Tibial artery (tissue), 4 donors: ENCODE results near the gene AHSP.

Experiments used
- DNase-seq, 2 donors: peaks; one replicate each; pipeline ENCODE4 v3.0.0-alpha.2; 2019
- H3K27ac ChIP-seq, 2 donors: fragments of 200-600 bp; sonication (generic) in 1 of 2; 1 replicate in 1 of 2; 2 replicates in 1 of 2; pipeline ENCODE4 v1.5.1; 2018 to 2019; ENCODE audit warnings: mild to moderate bottlenecking in 1 of 2
- H3K27me3 ChIP-seq, 2 donors: fragments of 200-600 bp; sonication (generic) in 1 of 2; one replicate each; pipeline versions ENCODE4 v1.5.1 to v1.6.0; 2016 to 2019
- H3K36me3 ChIP-seq, 3 donors: fragments of 200-600 bp; sonication (generic) in 2 of 3; one replicate each; pipeline ENCODE4 v1.5.1; 2016 to 2019; ENCODE audit warnings: mild to moderate bottlenecking in 2 of 3
- H3K4me1 ChIP-seq, 4 donors: fragments of 200-600 bp; sonication (generic) in 2 of 4; 1 replicate in 3 of 4; 2 replicates in 1 of 4; pipeline ENCODE4 v1.5.1; 2016 to 2019
- H3K4me3 ChIP-seq, 2 donors: fragments of 200-600 bp; sonication (generic) in 1 of 2; 1 replicate in 1 of 2; 2 replicates in 1 of 2; pipeline ENCODE4 v1.5.1; 2018 to 2019; ENCODE audit warnings: mild to moderate bottlenecking in 2 of 2
- H3K9me3 ChIP-seq, 3 donors: fragments of 200-600 bp; sonication (generic) in 1 of 3; one replicate each; pipeline ENCODE4 v1.5.1; 2016 to 2019
- intact Hi-C: fragments of 100-400 bp; cut with DNase I; formaldehyde crosslinking; loops from one replicate; pipeline ENCODE4 v1.15.0; 2023; ENCODE audit warnings: low total_unique reads
- TF ChIP-seq, protein P1 (sequence below), 2 experiments: fragments of 200-600 bp in 1 of 2; fragments of 450-650 bp in 1 of 2; IDR thresholded peaks; one replicate each; pipeline ENCODE4 v1.5.1; 2017 to 2019; ENCODE audit warnings: antibody characterized with exemption in 2 of 2, mild to moderate bottlenecking in 1 of 2, moderate library complexity in 1 of 2

AHSP gene

GRCh38 chr16:31496670-31497069, 31.0 kb upstream of the AHSP start:
- H3K36me3 ChIP-seq, result peaks cover 59 to 90% (median 77%) of the 10 kb centered on the region in 3 donors
- H3K9me3 ChIP-seq, result no peaks in the 10 kb centered on the region
- TF ChIP-seq, protein P1, sequence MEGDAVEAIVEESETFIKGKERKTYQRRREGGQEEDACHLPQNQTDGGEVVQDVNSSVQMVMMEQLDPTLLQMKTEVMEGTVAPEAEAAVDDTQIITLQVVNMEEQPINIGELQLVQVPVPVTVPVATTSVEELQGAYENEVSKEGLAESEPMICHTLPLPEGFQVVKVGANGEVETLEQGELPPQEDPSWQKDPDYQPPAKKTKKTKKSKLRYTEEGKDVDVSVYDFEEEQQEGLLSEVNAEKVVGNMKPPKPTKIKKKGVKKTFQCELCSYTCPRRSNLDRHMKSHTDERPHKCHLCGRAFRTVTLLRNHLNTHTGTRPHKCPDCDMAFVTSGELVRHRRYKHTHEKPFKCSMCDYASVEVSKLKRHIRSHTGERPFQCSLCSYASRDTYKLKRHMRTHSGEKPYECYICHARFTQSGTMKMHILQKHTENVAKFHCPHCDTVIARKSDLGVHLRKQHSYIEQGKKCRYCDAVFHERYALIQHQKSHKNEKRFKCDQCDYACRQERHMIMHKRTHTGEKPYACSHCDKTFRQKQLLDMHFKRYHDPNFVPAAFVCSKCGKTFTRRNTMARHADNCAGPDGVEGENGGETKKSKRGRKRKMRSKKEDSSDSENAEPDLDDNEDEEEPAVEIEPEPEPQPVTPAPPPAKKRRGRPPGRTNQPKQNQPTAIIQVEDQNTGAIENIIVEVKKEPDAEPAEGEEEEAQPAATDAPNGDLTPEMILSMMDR (IDR thresholded peaks at IDR 0.05), result no peak
- H3K4me3 ChIP-seq, result no peak overlapping the region
- intact Hi-C loops, result no loop called here
- DNase-seq, result no peak
- no peak overlapping the region for H3K27ac ChIP-seq
- no peaks in the 10 kb centered on the region for H3K27me3 ChIP-seq
- no peaks in the 10 kb centered on the region for H3K4me1 ChIP-seq

- TF ChIP-seq, protein P1 (IDR thresholded peaks at IDR 0.05), result no peak
- intact Hi-C loops, result no loop called here
- no peaks in the 10 kb centered on the region for H3K9me3 ChIP-seq
- H3K4me1 ChIP-seq, result peaks cover 0 to 14% (median 4%) of the 10 kb centered on the region in 4 donors
- H3K27ac ChIP-seq, result no peak overlapping the region
- peaks cover 46 to 72% (median 59%) of the 10 kb centered on the region in 3 donors for H3K36me3 ChIP-seq
- H3K4me3 ChIP-seq, result no peak overlapping the region
- H3K27me3 ChIP-seq, result no peaks in the 10 kb centered on the region
- DNase-seq, result no peak
Observed at GRCh38 chr16:31498493-31498892, 29.2 kb upstream of the AHSP start.

DNA sequence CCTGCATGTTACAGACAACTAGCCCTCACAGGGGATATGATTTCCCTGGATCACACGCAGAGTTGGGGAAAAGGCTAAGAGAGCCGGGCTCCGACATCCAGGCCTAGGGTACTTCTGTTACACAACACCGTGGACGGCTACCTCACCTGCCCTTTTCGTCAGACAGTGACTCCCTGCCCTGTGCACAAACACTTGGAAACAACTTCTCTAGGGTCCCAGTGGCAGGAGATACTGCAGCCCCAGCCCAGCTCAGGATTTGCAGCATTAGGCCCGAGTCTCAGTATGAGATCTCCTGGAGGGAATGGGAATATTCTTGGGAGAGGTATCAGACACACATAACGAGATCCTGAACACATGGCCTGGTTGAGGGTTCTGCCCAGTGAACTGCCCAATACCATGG, 27.8 kb upstream of the AHSP start:
- Histone ChIP-seq H3K9me3 (no peaks in the 10 kb centered on the region), H3K27me3 (no peaks in the 10 kb centered on the region), H3K36me3 (peaks cover 33 to 67% (median 46%) of the 10 kb centered on the region in 3 donors), H3K4me3 (no peak overlapping the region), H3K4me1 (peaks cover 0 to 14% (median 4%) of the 10 kb centered on the region in 4 donors), H3K27ac (no peak overlapping the region)
- DNase-seq, result no peak
- intact Hi-C loops, result loop anchor here (10.0 kb wide), 1 partner anchor 315 kb away; the partner anchor contains the start of gene FUS
- TF ChIP-seq, protein P1 (IDR thresholded peaks at IDR 0.05), result no peak

DNA sequence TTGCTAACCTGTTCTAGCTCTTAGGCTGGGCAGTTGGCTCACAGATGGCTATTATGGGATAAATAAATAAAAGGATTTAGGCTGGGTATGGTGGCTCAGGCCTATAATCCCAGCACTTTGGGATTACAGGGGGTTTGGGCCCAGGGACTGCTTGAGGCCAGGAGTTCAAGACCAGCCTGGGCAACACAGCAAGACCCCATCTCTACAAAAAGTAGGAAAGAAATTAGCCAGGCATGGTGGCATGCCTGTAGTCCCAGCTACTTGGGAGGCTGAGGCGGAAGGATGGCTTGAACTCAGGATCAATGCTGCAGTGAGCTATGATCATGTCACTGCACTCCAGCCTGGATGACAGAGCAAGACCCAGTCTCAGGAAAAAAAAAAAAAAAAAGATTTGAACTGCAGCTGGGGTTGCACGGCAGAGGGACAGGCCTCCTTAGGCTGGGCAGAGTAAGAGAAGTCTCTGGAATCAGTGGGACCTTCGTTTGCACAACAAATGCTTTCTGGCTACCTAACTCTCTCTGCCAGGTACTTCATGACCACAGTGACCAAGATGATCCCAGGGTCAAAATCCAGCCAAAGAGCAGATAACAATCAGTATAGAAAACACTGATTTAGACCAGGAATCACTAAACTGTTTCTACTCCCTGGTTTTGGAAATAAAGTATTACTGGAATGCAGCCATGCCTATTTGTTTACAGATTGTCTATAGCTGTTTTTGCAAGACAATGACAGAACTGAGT, 26.3 kb upstream of the AHSP start:
- H3K4me1 ChIP-seq, result peaks cover 0 to 16% (median 6%) of the 10 kb centered on the region in 4 donors
- no peaks in the 10 kb centered on the region for H3K27me3 ChIP-seq
- TF ChIP-seq, protein P1 (IDR thresholded peaks at IDR 0.05), result no peak
- no peak for DNase-seq
- intact Hi-C loops, result loop anchor here (10.0 kb wide), 1 partner anchor 317 kb away; the partner anchor contains the start of gene FUS
- peaks cover 20 to 54% (median 31%) of the 10 kb centered on the region in 3 donors for H3K36me3 ChIP-seq
- no peak overlapping the region for H3K4me3 ChIP-seq
- no peak overlapping the region for H3K27ac ChIP-seq
- no peaks in the 10 kb centered on the region for H3K9me3 ChIP-seq

DNA sequence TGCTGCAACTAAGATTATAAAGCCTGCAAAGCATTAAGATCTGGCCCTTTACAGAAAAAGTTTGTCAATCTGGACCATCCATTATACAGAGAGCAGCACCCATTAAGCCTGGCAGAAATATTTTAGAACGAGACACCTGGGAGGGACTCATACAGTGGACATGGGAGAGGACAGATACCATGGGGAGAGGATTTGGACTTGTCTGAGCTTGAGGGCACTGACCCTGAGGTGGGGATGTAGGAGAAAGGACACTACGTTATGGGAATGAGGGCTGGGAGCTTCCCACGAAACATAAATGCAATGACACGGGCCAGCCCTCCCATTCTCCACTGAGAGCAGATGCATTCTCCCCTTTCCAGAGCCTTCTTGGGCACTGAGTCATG, 25.7 kb upstream of the AHSP start:
- no peaks in the 10 kb centered on the region for H3K9me3 ChIP-seq
- H3K4me1 ChIP-seq, result peaks cover 0 to 22% (median 11%) of the 10 kb centered on the region in 4 donors
- H3K27me3 ChIP-seq, result no peaks in the 10 kb centered on the region
- TF ChIP-seq, protein P1 (IDR thresholded peaks at IDR 0.05), result no peak
- no peak overlapping the region for H3K4me3 ChIP-seq
- DNase-seq, result no peak
- H3K27ac ChIP-seq, result no peak overlapping the region
- intact Hi-C loops, result loop anchor here (10.0 kb wide), 1 partner anchor 317 kb away; the partner anchor contains the start of gene FUS
- peaks cover 17 to 49% (median 25%) of the 10 kb centered on the region in 3 donors for H3K36me3 ChIP-seq
